Fibroblast of skin of left quadriceps (primary cell): ENCODE measurements around the gene TUBB4B.
"Not testable (repeated sequence)": the region's sequence is repeated elsewhere in the genome, so short reads cannot be mapped to it uniquely, and the experiment has no call there.

ENCODE experiments used
- DNase-seq, 2 experiments: peaks; one replicate each; pipeline ENCODE4 v3.0.0-alpha.2; 2013; ENCODE audit warnings: low read depth in 2 of 2

Gene TUBB4B

DNA sequence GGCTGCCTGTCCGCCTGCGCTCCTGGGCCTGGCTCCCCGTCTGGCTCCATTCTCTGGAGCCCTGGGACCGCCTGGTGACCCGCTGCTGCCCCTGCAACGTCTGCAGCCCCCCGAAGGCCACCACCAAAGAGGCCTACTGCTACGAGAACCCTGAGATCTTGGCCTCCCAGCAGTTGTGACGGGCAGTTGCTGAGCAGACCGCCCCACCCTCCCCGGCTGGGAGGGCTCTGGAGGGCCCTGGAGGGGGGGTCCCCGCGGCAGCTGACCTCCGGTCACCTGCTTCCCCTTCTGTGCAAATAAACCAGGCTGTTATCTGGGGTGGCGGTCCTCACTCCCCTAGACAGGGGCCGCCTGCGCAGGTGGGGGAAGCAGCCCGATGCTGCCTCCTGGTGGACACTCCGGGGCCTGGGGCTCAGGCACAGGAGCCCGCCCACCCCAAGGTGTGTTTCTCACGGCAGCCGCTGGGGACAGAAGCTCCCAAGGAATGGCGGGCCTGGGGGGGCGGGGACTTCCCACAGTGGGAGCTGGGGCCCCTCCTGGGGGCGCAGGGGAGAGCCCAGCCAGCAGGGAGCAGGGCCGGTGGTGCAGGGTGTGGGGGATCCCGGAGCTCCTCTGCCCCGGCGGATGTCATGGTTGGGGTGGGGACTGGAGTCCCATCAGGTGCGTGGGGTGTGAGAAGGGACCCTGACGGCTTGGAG lies 4.7 kb upstream of the TUBB4B start:
- DNase-seq: peak; percentile 38 to 39

DNA sequence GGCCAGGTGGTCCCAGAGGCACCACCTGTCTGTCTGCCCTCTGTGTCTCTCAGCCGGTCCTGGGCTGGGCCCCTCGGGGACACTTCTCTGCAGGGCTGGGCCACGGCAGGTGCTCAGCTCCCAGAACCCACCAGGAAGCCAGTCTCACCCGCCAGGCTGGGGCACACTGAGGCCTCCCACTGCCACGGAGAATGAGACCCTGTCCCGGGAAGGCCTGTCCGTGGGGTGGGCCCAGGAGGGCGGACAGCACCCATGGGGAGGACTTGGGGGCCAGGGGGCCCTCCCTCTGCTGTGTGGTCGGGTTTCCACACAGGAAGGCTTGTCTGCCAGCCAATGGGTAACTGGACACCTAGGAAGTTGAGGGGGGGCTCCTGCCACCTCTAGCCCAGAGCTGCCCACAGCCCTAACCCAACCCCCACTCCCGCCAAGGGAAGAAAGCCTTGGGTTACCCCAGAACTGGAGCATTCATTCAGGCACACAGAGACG lies 4.1 kb upstream of the TUBB4B start:
- DNase-seq: no peak

DNA sequence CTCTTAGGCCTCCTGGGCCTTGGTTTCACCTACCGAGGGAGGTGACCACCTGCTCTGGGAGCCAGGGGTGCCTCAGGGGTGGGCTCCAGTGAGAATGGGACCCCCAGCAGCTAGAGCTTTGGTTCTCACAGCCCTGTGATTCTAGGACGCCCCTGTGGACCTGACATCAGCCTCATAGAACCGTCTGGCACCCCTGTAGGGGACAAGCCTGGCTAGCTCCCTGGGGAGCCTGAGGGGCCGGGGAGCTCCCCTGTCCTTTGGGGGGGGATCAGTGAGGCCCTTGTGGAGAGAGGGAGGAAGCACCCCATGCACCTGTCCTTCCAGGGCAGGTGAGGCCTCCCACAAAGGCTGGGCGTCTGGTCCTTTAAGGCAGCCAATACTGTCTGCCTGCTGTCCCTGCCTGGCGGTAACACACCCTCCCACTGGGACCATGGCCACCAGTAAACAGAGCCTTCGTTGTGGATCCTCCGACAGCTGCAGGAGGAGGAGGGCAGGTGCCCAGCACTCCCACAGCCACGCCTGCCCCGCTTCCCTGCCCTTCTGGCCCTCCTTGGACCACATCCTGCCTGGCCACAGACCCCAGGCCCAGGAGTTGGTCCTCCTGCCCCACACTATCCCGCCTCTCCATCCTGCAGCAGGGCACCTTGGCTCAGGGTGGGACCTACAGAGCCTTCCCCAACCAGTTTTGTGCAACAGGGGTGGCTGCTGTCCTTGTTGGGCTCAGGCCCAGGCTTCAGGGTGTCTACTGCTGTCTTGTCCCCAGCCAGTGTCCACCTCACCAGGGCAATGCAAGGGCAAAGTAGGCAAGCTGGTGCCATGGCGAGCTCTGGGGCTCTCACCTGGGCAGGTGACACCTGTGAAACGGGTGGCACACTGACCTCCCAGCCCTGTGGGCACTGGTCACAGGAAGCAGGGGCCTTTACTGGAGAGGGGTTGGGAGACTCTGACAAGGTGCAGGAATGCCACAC lies 3.0 kb upstream of the TUBB4B start:
- DNase-seq: no peak

DNA sequence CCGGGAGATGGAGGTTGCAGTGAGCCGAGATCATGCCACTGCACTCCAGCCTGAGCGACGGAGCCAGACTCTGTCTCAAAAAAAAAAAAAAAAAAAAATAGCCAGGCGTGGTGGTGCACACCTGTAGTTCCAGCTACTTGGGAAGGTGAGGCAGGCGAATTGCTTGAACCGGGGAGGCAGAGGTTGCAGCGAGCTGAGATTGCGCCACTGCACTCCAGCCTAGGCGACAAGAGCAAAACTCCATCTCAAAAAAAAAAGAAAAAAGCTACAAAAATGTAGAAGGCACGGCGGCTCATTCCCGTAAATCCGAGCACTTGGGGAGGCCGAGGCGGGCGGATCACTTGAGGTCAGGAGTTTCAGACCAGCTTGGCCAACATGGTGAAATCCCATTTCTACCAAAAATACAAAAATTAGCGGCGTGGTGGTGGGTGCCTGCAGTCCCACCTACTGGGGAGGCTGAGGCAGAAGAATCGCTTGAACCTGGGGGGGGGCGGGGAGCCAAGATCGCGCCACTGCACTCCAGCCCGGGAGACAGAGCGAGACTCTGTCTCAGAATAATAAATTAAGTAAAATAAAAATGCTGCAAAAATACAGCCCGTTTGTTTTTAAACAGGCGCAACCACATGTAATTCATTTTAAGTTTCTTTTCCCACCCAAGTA lies 1.4 kb upstream of the TUBB4B start:
- DNase-seq: not testable (repeated sequence)

DNA sequence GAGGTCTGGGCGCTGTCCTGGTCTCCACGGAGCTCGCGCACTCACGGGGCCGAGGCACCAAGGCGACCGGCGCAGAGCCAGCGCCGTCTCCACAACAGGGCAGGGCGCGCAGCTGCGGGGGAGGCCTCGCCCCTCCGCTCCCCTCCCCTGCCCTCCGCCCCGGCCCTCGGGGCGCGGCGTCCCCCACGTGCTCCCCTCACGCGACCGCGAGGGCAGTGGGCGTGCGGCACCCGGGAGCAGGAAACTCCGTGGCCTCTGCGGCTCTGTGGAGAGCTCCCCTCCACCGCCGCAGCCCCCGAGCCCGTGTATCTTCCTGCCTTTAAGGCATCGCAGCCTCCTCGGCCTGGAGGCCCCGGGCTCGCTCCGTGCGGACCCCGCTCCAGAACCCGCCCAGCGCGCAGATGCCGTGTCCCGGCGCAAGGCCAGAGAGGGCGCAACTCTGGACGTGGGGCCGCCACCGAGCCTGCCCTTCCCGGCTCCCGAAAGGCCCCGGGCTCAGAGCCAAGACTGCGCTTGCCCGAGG lies 708 bp upstream of the TUBB4B start:
- peak in 1 of 2 experiments; percentile 21 for DNase-seq

DNA sequence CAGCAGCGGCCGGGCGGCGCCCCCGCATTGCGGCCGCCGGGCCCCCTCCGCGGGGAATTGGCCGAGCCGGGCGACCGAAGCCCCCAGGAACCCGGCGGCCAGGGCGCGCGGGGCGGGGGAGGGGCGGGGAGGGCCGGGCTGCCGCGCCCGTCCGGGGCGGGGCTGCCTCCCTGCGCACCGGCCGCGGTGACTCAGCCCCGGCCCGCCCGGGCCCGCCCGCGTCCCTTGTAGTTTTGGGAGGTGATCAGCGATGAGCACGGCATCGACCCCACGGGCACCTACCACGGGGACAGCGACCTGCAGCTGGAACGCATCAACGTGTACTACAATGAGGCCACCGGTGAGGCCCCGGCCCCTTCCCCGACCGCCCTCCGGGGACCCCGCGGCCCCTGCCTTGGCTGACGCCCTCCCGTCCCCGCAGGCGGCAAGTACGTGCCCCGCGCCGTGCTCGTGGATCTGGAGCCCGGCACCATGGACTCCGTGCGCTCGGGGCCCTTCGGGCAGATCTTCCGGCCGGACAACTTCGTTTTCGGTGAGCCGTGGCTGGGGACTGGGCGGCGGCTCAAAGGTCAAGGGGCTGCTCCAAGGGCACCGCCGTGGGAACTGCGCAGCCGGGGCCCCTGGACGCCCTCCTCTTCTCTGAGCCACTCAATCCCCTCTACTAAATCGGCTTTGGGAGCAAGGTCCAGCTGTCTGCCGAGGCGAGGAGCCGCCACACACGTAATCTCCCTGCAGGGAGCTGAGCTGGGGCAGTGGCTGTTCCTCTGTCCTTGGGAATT lies 592 bp downstream of the TUBB4B start:
- DNase-seq: peak in 1 of 2 experiments; percentile 8

DNA sequence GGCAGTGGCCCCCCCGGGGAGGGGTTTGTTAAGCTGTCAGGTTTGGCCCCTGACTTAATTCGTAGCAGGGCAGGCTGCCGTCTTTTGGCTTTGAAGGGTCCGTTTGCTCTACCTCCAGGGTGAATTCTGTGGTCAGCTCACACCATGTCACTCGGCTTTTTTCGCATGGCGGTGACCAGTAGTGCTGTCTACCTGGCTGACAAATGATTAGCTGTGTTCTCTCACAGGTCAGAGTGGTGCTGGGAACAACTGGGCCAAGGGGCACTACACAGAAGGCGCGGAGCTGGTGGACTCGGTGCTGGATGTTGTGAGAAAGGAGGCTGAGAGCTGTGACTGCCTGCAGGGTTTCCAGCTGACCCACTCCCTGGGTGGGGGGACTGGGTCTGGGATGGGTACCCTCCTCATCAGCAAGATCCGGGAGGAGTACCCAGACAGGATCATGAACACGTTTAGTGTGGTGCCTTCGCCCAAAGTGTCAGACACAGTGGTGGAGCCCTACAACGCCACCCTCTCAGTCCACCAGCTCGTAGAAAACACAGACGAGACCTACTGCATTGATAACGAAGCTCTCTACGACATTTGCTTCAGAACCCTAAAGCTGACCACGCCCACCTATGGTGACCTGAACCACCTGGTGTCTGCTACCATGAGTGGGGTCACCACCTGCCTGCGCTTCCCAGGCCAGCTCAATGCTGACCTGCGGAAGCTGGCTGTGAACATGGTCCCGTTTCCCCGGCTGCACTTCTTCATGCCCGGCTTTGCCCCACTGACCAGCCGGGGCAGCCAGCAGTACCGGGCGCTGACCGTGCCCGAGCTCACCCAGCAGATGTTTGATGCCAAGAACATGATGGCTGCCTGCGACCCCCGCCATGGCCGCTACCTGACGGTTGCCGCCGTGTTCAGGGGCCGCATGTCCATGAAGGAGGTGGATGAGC lies 1.4 kb downstream of the TUBB4B start:
- no peak for DNase-seq

DNA sequence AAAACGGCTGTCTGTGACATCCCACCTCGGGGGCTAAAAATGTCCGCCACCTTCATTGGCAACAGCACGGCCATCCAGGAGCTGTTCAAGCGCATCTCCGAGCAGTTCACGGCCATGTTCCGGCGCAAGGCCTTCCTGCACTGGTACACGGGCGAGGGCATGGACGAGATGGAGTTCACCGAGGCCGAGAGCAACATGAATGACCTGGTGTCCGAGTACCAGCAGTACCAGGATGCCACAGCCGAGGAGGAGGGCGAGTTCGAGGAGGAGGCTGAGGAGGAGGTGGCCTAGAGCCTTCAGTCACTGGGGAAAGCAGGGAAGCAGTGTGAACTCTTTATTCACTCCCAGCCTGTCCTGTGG lies 2.2 kb downstream of the TUBB4B start:
- not testable (repeated sequence) for DNase-seq

DNA sequence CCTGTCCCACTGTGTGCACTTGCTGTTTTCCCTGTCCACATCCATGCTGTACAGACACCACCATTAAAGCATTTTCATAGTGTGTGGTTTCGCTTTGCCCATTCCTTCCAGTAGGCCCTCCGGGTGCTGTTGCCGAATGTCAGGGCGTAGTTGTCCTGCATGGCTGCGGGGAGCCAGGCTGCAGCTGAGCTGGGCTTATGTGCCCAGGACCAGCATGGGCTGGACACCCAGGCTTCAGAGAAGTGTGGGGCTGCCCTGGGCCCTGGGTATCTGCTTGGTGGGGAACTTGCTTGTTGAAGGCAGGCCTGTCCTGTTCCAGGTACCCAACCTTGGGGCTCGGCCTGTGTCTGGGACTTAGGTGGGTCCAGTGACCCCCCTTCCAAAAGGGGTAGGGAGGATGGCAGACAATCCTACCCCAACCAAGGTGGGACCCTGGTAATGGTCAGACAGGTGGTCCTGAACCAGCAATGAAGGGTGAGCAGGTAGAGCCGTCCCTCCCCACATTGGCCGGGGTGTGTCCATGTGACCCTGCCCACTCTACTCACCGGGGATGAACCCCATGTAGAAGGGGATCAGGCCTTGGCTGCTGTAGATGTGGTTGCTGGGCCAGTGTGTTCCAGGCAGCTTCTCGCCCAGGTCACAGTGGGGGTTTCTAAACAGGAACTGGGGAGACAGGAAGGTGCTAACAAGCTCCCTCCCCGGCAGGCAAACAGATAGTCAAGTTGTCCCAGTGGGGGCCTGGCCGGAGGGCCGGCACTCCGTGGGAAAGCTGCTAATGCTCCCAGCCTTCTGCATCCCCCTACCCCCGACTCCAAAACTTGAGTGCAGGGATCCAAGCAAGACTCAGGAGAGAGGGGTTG lies 2.8 kb downstream of the TUBB4B start:
- DNase-seq: no peak

DNA sequence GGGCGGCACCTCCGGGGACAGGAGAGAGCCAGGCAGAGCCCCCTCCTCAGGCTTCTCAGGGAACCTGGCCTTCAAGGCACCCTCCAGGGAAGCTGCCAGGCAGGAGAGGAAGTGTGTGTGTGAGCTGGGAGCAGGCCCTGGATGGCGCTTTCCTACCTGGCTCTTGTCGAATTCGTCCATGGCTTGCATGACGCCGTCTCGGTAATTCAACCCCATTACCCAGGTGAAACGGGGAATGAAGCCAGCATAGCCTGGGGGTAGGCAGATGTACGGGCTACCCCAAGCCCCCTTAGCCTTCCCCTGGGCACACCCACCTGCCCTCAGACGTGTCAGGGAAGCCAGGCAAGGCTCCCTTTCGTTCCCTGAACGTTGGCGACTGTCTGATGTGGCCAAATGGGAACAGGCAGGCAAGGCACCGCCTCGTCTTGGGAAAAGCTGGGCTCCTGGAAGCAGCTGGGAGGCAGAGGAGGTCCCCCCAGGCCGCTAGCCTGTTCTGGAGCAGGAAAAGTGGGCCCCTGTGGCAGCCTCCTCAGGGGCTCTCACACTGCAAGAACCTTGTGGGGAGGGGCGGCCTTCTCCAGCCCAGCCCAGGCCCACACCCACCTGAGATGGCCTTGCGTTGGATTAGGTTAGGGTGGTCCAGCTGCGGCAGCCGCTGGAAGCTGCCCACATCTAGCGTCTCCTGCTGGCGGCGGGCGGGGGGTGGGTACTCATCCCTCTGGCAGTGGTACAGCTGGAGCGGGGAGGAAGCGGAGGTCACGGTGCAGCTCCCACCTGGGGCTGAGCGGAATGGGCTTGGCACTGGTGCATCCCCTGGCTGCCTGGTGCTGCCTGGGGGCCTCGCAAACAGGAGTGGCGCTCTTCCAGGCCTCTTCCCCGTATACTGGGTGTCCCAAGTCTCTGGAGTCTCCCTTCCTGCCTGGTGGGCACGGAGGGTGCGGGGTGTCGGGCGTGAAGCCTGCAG lies 3.7 kb downstream of the TUBB4B start:
- no peak for DNase-seq

DNA sequence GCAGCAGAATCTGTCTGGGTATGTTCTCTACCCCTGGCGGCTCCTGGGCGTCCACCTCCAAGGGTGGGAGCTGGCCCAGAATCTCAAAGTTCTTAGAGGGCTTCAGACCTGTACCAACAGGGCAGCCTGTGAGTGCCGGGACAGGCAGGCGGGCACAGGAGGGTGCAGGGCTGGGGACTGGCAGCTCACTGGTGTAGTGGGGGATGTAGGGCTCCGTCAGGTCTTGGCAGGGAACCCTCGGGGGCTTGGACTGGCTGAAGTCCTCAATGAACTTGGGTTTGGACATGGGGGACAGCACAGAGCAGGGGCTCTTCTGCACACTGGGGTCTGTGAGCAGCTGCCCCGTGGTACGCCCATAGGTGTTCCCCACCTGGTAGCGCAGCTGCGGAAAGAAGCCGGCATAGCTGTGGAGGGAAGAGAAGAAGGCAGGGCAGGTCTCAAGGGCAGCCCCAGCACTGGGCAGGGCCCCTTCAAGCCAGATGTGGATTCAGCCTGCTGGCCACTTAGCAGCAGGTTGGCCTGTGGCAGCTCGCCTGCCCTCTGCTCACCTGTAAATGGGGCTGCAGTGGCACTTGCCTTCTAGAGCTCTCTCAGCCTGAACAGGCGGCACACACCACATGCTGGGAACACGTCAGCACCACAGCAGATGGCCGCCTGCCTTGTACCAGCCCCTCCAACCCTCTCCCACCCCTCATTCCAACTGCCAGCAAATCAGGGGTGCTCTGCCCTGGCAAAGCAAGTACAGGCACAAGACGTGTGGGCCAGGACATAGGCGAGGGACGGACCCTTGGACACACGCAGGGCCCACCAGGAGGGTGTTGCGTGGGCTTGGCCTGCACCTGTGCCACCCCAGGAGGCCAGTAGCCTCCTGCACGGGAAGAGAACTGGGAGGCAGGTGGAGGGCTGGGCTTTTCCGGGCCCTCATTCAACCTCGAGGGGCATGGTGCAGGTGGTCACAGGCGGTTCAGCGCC lies 4.6 kb downstream of the TUBB4B start:
- DNase-seq: no peak

DNA sequence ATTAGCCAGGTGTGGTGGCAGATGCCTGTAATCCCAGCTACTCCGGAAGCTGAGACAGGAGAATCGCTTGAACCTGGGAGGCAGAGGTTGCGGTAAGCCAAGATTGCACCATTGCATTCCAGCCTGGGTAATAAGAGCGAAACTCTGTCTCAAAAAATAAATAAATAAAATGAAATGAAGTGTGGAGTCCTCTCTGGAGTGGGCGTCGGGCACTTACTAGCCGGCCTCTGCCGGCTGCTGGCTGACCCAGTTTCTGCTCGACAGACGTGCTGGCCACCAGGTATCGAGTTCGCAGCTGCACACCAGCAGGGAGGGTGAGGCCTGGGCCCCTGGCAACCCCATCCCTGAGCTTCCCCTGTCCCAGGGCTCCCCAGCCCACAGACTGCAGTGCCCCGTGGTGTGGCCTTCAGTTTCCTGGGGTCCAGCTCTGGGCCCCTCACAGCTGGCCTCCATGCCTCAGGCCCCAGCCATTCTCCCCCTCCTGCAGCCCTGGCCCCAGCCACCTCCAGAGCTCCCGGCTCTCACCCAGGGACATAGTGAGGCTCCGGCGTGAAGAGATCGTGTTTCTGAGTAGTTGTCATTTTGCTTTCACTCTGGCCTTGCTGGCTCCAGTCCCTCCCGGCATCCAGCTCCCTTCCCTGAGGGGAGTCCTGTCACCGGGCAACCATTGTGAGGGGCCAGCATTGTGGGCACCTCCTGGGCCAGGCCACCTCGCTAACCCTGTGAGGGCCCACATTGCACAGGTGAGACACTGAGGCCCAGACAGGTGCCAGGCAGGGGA lies 6.2 kb downstream of the TUBB4B start:
- DNase-seq: no peak

DNA sequence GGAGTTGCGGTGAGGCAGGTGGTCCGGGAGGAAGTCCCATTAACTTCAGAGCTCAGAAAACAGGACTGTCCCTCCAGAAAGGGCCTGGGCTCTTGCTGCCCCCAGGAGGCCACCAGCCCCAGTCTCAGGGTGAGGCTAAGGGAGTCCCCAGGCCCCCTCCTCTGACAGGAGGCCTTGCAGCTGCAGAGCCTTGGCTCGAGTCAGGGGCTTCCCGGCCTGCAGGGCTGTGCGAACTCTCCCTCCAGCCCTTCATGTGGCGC lies 6.8 kb downstream of the TUBB4B start:
- no peak for DNase-seq

DNA sequence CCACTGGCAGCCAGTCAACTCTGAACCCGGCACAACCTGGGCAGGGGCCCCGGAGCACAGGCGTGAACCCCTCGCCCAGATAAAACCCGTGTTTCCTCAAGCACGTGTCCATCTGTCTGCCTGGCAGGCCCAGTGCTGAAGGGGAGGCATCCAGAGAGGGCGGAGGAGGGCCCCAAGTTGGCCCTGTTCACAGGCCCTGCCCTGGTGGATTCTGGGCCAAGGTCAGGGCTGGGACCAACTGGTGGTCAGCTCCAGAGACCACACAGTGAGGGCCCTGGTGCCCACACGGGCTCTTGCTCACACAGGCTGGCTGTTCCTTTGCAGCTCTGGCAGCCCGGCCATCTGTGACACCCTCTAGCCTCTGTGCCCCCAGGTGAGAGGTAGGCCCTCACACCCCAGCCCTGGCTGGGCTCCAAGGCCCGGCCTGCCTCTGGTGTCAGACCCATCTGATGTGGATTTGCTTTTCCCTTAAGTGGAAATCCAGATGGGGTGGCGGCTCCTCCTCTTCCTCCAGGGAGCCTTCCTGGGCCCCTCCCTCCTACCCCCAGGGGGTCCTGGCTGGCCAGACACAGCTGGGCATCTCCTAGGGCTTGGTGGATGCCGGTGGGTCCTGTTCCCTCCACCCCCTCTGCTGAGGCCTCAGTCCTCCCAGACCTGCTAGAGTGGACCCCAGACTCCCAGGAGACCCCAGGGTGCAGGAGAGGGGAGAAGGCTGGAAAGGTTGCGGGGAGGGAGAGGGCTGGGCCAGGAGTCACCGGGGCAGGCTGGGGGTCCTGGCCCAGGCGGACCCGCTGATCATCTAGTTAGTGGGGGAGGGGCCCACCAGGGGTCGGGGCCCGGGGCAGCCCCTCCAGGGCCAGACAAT lies 9.5 kb downstream of the TUBB4B start:
- DNase-seq: no peak

DNA sequence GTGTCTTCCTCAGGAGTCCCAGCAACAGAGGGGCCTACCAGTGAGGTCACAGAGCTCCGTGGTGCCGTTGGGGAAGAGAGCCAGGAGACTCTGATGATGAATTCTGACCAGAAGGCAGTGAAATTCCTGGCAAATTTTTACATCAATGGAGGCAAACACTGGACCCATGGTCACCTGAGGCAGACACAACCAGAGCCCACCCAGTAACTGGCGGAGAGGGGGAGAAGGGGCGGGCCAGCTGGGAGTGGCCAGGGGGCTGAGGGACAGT lies 10.0 kb downstream of the TUBB4B start, which contains the start of gene STPG3:
STPG3 (plus strand) TSS at position 93 of the 268 bp plus-strand sequence; CDS start at position 94, 1 bp downstream.
- DNase-seq: no peak
